HCT116 (cell line): ENCODE measurements around the gene OCA2. TPM values are rescaled to one million over a fixed set of nuclear protein-coding genes. Genes with fewer than 3 reads are reported as not detected.

Experiments
- ATAC-seq: fragments of 200-7000 bp; cut with Tn5 transposase; 2 replicates; pipeline ENCODE4 v1.9.1; 2020; ENCODE audit warnings: mild to moderate bottlenecking, moderate library complexity
- BruUV-seq: library from RNA; stranded (reverse); fragments of 400-500 nt; replicated peaks from 2 replicates; lab custom pipeline; 2021; lab: Mats Ljungman, UMichigan
- CTCF ChIA-PET: fragments of 300-600 bp; sonication (Branson Sonifier 250); formaldehyde crosslinking; loops from one replicate; lab custom pipeline; 2021; ENCODE audit warnings: antibody characterized with exemption; lab: Charles Lee
- POLR2A ChIA-PET: fragments of 300-600, 350-600 bp; sonication (Branson Sonifier 250); formaldehyde crosslinking; loops from one replicate; lab custom pipeline; 2021; ENCODE audit warnings: antibody characterized with exemption; lab: Charles Lee
- RAD21 ChIA-PET, 2 experiments: fragments of 300-600 bp; sonication (Branson Sonifier 250); formaldehyde crosslinking; loops; one replicate each; lab custom pipeline; 2023; ENCODE audit warnings: low total read pairs in 2 of 2; ENCODE audit not compliant: uncharacterized antibody in 2 of 2, unreplicated experiment in 2 of 2, low non-redundant PET in 1 of 2; lab: Charles Lee
- DNase-seq: peaks from one replicate; pipeline ENCODE4 v3.0.0-alpha.2; 2010; ENCODE audit warnings: low read depth, low spot score
- H2AFZ ChIP-seq: fragments of 200-600 bp; shearing (Covaris generic), sonication (generic); 2 replicates; pipeline ENCODE4 v1.6.1; 2017; ENCODE audit warnings: low read depth, mixed run types, mixed read lengths, antibody characterized with exemption, low read length; ENCODE audit not compliant: poor library complexity, severe bottlenecking
- H3K27ac ChIP-seq: 2 replicates; pipeline ENCODE4 v1.5.1; 2012; ENCODE audit warnings: low read depth, low read length
- H3K27me3 ChIP-seq: fragments of 200-600 bp; sonication (generic); 2 replicates; pipeline ENCODE4 v1.6.1; 2016; ENCODE audit warnings: mixed run types, low read length, mixed read lengths; ENCODE audit not compliant: insufficient read depth
- H3K36me3 ChIP-seq, 2 experiments: fragments of 200-500 bp in 1 of 2; fragments of 200-600 bp in 1 of 2; sonication (Bioruptor generic) in 1 of 2; sonication (generic) in 1 of 2; 2 replicates each; pipeline versions ENCODE4 v1.5.1 to v1.6.1; 2014 to 2016; ENCODE audit warnings: low read length in 2 of 2, inconsistent platforms in 1 of 2, mixed read lengths in 1 of 2, mixed run types in 1 of 2; ENCODE audit not compliant: insufficient read depth in 2 of 2, control insufficient read depth in 1 of 2
- H3K4me1 ChIP-seq, 2 experiments: fragments of 200-600 bp in 1 of 2; sonication (generic) in 1 of 2; 2 replicates each; pipeline versions ENCODE4 v1.5.1 to v1.6.1; 2012 to 2017; ENCODE audit warnings: low read length in 2 of 2, inconsistent platforms in 1 of 2, mild to moderate bottlenecking in 1 of 2, mixed read lengths in 1 of 2, mixed run types in 1 of 2, moderate library complexity in 1 of 2; ENCODE audit not compliant: insufficient read depth in 2 of 2, control insufficient read depth in 1 of 2
- H3K4me2 ChIP-seq: fragments of 200-600 bp; sonication (generic); 2 replicates; pipeline ENCODE4 v1.6.1; 2017; ENCODE audit warnings: mixed run types, low read length, mixed read lengths
- H3K4me3 ChIP-seq, 2 experiments: fragments of 200-600 bp in 1 of 2; sonication (generic) in 1 of 2; replicated peaks in 1 of 2; 2 replicates each; pipeline ENCODE4 v1.5.1; 2011 to 2016; ENCODE audit warnings: low read length in 2 of 2, control low read depth in 1 of 2, low read depth in 1 of 2, mild to moderate bottlenecking in 1 of 2, mixed read lengths in 1 of 2, mixed run types in 1 of 2
- H3K79me2 ChIP-seq: fragments of 200-600 bp; sonication (generic); 2 replicates; pipeline ENCODE4 v1.6.1; 2017; ENCODE audit warnings: mild to moderate bottlenecking, mixed run types, low read length, moderate library complexity, mixed read lengths; ENCODE audit not compliant: insufficient read depth
- H3K9ac ChIP-seq: fragments of 200-600 bp; sonication (generic); 2 replicates; pipeline ENCODE4 v1.6.1; 2016; ENCODE audit warnings: low read length, mixed read lengths
- H3K9me2 ChIP-seq: fragments of 200-600 bp; sonication (generic), shearing (Covaris generic); 2 replicates; pipeline ENCODE4 v1.6.1; 2017; ENCODE audit warnings: mixed run types, mild to moderate bottlenecking, moderate library complexity; ENCODE audit not compliant: insufficient read depth
- H3K9me3 ChIP-seq, 2 experiments: fragments of 200-500 bp in 1 of 2; fragments of 200-600 bp in 1 of 2; sonication (Bioruptor generic) in 1 of 2; sonication (generic) in 1 of 2; 2 replicates each; pipeline ENCODE4 v1.6.1; 2014 to 2017; ENCODE audit warnings: low read length in 2 of 2, mixed read lengths in 2 of 2, inconsistent platforms in 1 of 2, low read depth in 1 of 2, mild to moderate bottlenecking in 1 of 2, mixed run types in 1 of 2, moderate library complexity in 1 of 2; ENCODE audit not compliant: control insufficient read depth in 1 of 2, insufficient read depth in 1 of 2
- H4K20me1 ChIP-seq: fragments of 200-600 bp; sonication (generic), shearing (Covaris generic); 2 replicates; pipeline ENCODE4 v1.6.1; 2017; ENCODE audit warnings: mixed run types, mild to moderate bottlenecking, moderate library complexity; ENCODE audit not compliant: insufficient read depth
- ATF3 ChIP-seq: IDR thresholded peaks from 2 replicates; pipeline ENCODE4 v1.6.1; 2012
- CBX3 ChIP-seq: IDR thresholded peaks from 2 replicates; pipeline ENCODE4 v1.6.1; 2012; ENCODE audit warnings: low read depth
- CEBPB ChIP-seq: IDR thresholded peaks from 2 replicates; pipeline ENCODE4 v1.6.1; 2012; ENCODE audit warnings: low read depth
- CTCF ChIP-seq, 3 experiments: fragments of 200-600 bp in 1 of 3; sonication (generic) in 1 of 3; IDR thresholded peaks in 2 of 3; conservative IDR thresholded peaks in 1 of 3; 2 replicates each; pipeline ENCODE4 v1.5.1; 2012 to 2017; ENCODE audit warnings: low read depth in 2 of 3, low read length in 2 of 3, antibody characterized with exemption in 1 of 3, borderline replicate concordance in 1 of 3, control low read depth in 1 of 3, mild to moderate bottlenecking in 1 of 3, mixed read lengths in 1 of 3, mixed run types in 1 of 3, moderate library complexity in 1 of 3; ENCODE audit not compliant: insufficient read depth in 1 of 3
- EZH2 ChIP-seq: fragments of 200-600 bp; sonication (generic); IDR thresholded peaks from 2 replicates; pipeline ENCODE4 v1.6.1; 2017; ENCODE audit warnings: antibody characterized with exemption, mixed run types
- FOSL1 ChIP-seq: IDR thresholded peaks from 2 replicates; pipeline ENCODE4 v1.6.1; 2012; ENCODE audit warnings: low read depth
- JUND ChIP-seq: IDR thresholded peaks from 2 replicates; pipeline ENCODE4 v1.6.1; 2012
- MAX ChIP-seq: IDR thresholded peaks from 2 replicates; pipeline ENCODE4 v1.6.1; 2012
- POLR2A ChIP-seq: IDR thresholded peaks from 2 replicates; pipeline ENCODE4 v1.7.0; 2011; ENCODE audit warnings: borderline replicate concordance; ENCODE audit not compliant: insufficient read depth, insufficient read length; ENCODE audit errors: extremely low read depth
- POLR2AphosphoS5 ChIP-seq: IDR thresholded peaks from 2 replicates; pipeline ENCODE4 v1.6.1; 2011; ENCODE audit warnings: mild to moderate bottlenecking, low read depth, low read length, moderate library complexity
- RAD21 ChIP-seq: IDR thresholded peaks from 2 replicates; pipeline ENCODE4 v1.6.1; 2012; ENCODE audit warnings: low read depth, mild to moderate bottlenecking
- REST ChIP-seq: IDR thresholded peaks from 2 replicates; pipeline ENCODE4 v1.6.1; 2012; ENCODE audit warnings: low read depth
- SP1 ChIP-seq: IDR thresholded peaks from 2 replicates; pipeline ENCODE4 v1.6.1; 2012; ENCODE audit warnings: low read depth
- SRF ChIP-seq: IDR thresholded peaks from 2 replicates; pipeline ENCODE4 v1.6.1; 2012; ENCODE audit warnings: low read depth
- YY1 ChIP-seq: IDR thresholded peaks from 2 replicates; pipeline ENCODE4 v1.6.1; 2011; ENCODE audit warnings: low read length, low read depth, moderate library complexity, mild to moderate bottlenecking; ENCODE audit not compliant: insufficient replicate concordance; ENCODE audit errors: extremely low read depth
- ZFX ChIP-seq: fragments of 450-650 bp; IDR thresholded peaks from 2 replicates; pipeline ENCODE4 v1.6.1; 2017
- intact Hi-C: fragments of 100-400 bp; cut with micrococcal nuclease; formaldehyde crosslinking; loops from 2 replicates; pipeline ENCODE4 v1.10.0; 2022
- total RNA-seq: library from RNA; stranded (reverse); gene quantifications from one replicate; pipeline ENCODE4 v1.2.1, GENCODE V29; 2021; ENCODE audit not compliant: unreplicated experiment

Gene OCA2
- total RNA-seq, 1 experiment from 2014 or later: not detected

GRCh38 chr15:27894645-27895044 lies 204.5 kb downstream of the OCA2 start:
- no peak for TF ChIP-seq FOSL1
- TF ChIP-seq EZH2: no peak
- TF ChIP-seq CBX3: no peak
- no peak for TF ChIP-seq CTCF (IDR thresholded peaks at IDR 0.05 in 2 of 3, conservative IDR thresholded peaks at IDR 0.05 in 1 of 3; ENCODE audit: borderline replicate concordance in 1 of 3, insufficient read depth in 1 of 3, low read depth in 2 of 3, low read length in 2 of 3)
- TF ChIP-seq SP1: no peak
- no peak for TF ChIP-seq CEBPB
- TF ChIP-seq YY1: no peak
- no peak for TF ChIP-seq JUND
- no peak for TF ChIP-seq POLR2A
- ChIA-PET CTCF (no interaction called here), POLR2A (no interaction called here), RAD21 (no interaction called here)
- DNase-seq (no peak), ATAC-seq (no peak)
- H3K4me2 ChIP-seq: no peak overlapping the region
- no peak overlapping the region for H3K9ac ChIP-seq
- no peaks in the 10 kb centered on the region for H4K20me1 ChIP-seq
- no peak overlapping the region for H3K27ac ChIP-seq
- H3K79me2 ChIP-seq: no peaks in the 10 kb centered on the region
- H3K9me3 ChIP-seq: peaks cover 0 to 22% of the 10 kb centered on the region in 2 experiments; a peak in 2 of 4 replicates
- H3K4me3 ChIP-seq: no peak overlapping the region
- H2AFZ ChIP-seq: no peak overlapping the region
- intact Hi-C loops: no loop called here
- H3K27me3 ChIP-seq: no peaks in the 10 kb centered on the region
- no TSS peak for BruUV-seq
- no peaks in the 10 kb centered on the region for H3K4me1 ChIP-seq
- no peaks in the 10 kb centered on the region for H3K36me3 ChIP-seq
- H3K9me2 ChIP-seq: no peaks in the 10 kb centered on the region

- no peak for ATAC-seq
- H4K20me1 ChIP-seq: no peaks in the 10 kb centered on the region
- no peak overlapping the region for H3K27ac ChIP-seq
- H3K36me3 ChIP-seq: no peaks in the 10 kb centered on the region
- intact Hi-C loops: no loop called here
- H3K4me2 ChIP-seq: no peak overlapping the region
- H3K79me2 ChIP-seq: no peaks in the 10 kb centered on the region
- H3K4me3 ChIP-seq: no peak overlapping the region
- DNase-seq: no peak
- CTCF ChIA-PET: no interaction called here
- H2AFZ ChIP-seq: no peak overlapping the region
- H3K9me3 ChIP-seq: peaks cover 5 to 20% of the 10 kb centered on the region in 2 experiments; a peak in 2 of 4 replicates
- H3K9ac ChIP-seq: no peak overlapping the region
- no peaks in the 10 kb centered on the region for H3K27me3 ChIP-seq
- BruUV-seq: no TSS peak
- RAD21 ChIA-PET: no interaction called here
- POLR2A ChIA-PET: no interaction called here
- H3K9me2 ChIP-seq: no peaks in the 10 kb centered on the region
- no peaks in the 10 kb centered on the region for H3K4me1 ChIP-seq
- no peak for TF ChIP-seq MAX
- no peak for TF ChIP-seq RAD21
- TF ChIP-seq POLR2AphosphoS5: no peak
- TF ChIP-seq FOSL1: no peak
- no peak for TF ChIP-seq SRF
- no peak for TF ChIP-seq ZFX
- TF ChIP-seq ATF3: no peak
- TF ChIP-seq REST: no peak
- no peak for TF ChIP-seq POLR2A
Observed at GRCh38 chr15:27889258-27889657, 209.9 kb downstream of the OCA2 start.
